GM12872 (cell line): ENCODE measurements around the gene MAIP1.

Experiments used
- TF ChIP-seq, protein P1 (sequence below): IDR thresholded peaks from 3 replicates; pipeline ENCODE4 v1.5.1; 2011; ENCODE audit warnings: low read depth, mild to moderate bottlenecking, low read length, moderate library complexity; ENCODE audit not compliant: insufficient read depth

The MAIP1 gene

DNA sequence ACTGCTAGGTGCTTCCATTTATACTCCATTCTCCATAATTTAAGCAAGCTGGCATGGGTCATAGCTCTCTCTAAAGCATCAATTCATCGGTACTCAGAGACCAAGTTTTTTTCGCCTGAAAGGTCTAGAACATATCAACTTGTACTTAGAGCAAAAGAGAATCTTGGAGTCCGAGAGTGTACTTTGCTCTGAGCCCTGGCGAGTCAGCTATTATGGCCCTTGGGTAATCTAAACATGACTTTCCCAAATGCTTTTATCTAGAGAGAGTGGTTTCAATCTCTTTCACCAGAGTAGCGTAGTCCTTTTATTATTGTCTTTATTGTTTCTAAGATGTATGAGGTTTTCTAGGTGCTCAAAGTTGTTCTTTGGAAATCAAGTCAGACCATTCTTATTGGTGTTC is 34.4 kb downstream of the MAIP1 start:
- TF ChIP-seq, protein P1, sequence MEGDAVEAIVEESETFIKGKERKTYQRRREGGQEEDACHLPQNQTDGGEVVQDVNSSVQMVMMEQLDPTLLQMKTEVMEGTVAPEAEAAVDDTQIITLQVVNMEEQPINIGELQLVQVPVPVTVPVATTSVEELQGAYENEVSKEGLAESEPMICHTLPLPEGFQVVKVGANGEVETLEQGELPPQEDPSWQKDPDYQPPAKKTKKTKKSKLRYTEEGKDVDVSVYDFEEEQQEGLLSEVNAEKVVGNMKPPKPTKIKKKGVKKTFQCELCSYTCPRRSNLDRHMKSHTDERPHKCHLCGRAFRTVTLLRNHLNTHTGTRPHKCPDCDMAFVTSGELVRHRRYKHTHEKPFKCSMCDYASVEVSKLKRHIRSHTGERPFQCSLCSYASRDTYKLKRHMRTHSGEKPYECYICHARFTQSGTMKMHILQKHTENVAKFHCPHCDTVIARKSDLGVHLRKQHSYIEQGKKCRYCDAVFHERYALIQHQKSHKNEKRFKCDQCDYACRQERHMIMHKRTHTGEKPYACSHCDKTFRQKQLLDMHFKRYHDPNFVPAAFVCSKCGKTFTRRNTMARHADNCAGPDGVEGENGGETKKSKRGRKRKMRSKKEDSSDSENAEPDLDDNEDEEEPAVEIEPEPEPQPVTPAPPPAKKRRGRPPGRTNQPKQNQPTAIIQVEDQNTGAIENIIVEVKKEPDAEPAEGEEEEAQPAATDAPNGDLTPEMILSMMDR, result no peak

DNA sequence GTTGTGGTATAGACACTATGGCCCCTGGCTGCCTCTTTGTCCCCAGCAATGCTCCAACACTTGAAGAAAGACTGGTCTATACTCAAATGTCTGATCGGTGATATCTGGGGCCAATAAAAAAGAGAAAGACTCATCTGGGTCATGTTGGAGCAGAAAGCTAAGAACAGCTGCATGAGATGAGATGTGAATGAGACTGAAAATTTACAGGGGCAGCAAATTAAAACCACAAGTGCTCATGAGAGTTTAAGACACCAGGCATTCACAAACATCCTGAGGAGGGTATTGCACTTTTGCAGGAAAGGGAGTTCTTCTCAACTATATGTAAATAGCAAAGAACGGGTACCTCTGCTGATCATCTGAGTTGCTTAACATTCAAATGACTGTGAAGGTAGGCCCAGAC is 36.3 kb downstream of the MAIP1 start:
- TF ChIP-seq, protein P1, result no peak

DNA sequence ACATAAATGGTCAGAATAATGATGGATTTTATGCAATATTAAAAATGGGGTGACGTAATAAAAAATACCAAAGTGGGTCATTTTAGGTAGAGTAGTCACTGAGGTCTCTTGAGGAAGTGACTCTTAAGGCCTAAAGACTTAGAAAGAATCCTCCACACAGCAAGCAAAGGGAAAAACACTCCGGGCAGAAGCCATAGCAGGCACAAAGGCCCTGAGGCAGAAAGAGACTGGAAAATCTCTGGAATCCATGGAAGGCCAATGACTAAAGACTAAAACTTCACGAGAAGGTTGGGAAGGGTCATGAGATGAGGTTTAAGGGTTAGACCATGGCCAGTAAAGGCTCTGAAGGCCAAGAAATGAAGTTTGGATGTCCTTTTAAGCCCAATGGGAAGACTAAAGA is 36.9 kb downstream of the MAIP1 start:
- TF ChIP-seq, protein P1, result no peak

DNA sequence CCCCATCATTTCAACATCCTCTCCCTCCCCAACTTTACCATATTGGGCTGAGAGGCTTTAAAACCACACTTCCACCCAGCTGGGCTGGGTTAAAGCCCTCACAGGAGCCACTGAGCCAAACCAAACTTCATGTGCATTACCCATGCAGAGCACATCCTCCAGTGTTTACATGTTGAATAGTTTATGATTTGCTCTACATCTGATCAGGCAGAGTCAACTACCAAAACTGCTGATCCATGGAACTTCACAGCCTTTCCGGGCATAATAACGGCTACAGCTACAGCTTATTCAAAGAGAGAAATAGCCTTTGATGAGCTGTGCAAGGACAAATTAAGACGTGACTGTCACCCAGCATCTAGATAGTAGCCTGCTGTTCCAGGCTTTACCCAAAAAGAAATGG is 39.0 kb downstream of the MAIP1 start:
- TF ChIP-seq, protein P1, result no peak

DNA sequence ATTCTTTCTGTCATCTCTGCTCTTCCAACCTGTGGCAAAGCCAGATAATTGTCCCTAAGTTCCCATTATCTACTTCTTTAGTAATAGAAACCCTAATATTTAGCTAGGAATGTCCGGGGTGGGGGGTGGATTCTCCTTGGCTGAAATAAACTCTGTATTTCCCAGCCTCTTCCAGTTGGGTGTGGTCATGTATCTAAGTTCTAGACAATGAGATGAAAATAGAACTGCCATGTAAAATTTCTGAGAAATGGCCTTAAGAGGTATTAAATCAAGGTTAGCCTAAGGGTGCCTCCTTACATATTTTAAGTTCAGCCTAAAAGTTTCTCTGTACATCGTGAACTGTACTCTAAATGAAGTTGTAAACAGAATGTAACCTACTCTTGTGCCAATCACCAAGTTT is 39.5 kb downstream of the MAIP1 start:
- TF ChIP-seq, protein P1, result no peak

DNA sequence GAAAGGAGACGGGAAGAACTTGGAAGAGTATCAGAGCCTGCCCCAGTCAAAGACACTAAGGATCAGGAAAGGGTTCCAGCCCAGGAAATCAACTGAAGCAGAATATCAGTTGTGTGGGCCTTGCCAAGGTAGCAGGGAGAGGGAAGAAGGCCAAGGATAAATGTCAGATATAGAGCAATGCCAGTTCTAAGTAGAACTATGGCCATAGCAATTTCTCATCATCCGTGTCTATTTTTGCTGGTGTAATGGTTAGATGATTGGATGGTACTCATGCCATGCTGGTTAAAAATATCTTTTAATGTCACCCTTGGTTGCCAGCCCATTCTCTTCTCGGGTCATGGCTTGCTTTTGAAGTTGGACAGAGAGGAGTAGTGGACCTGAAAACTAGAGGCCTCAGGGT is 41.9 kb downstream of the MAIP1 start:
- TF ChIP-seq, protein P1, result no peak

DNA sequence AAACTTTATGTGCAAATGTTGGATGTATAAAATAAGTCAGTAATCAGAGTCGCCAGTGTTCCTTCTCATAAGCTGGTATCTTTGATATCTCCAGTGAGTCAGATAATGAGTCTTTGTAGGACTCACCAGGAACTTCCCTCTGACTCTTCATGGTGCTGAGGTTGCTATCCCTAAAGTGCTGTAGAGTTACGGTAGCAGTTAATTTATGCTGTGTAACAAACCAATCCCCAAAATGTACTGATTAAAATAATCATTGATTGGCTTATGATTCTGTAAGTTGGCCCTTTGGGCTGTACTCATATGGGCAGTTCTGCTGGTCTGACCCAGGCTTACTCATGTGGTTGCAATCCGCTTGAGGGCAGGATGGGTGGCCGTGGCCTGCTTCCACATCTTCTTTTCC is 43.8 kb downstream of the MAIP1 start:
- TF ChIP-seq, protein P1, result no peak

DNA sequence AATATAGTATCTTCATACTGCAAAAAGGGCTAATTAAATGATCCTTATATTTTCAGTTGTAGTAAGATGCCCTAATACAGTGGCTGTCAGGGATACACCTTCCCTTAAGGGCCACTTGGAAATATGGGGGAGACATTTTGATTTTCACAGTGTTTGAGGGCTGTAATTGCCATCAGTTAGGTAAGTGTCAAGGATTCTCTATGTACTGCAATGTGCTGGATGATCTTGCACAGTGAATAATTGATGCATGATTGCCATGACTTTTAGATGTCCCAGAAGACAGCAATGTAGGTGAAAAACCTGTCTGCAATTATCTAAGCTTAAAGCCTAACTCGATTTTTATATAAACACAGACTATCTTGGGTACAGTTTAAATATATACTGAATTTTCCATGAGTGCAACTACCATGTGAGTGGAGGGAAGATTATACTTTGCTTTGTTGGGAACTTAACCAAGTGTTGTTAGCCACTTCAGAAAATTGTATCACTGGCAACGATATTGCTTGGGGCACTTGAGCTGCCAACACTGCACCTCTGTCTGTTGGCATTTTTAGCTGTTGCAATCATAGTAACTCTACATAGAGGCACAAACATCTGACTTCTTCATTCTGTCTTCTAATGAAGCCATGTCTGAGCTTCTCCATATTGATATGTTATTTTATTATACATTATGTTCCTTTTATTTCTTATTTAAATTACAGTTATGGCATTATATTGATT is 45.2 kb downstream of the MAIP1 start:
- TF ChIP-seq, protein P1, result no peak
